Measurements from ENCODE around the gene KIAA1328.

DNA sequence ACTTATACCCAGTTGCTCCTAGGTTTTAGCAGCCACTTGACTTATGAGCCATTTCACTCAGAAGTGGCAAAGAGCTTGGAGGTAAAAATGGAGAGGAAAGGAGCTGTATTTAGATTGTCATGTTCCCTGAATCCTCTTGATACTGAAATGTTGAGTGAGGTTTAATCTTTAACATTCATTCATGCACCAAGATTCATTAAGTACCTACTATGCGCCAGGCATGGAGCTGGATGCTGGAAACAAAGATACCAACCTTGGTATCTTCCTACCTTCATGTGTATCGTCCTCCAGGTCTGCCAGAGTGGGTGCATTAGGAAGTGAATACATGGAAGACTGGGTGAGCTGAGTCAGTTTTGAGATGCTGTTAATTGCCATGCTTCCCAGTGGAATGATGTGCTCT, 23.8 kb upstream of the KIAA1328 start:
- TF ChIP-seq FOXM1 (IDR thresholded peaks at IDR 0.05; ENCODE audit: borderline replicate concordance, low read depth) (no peak), TCF12 (IDR thresholded peaks at IDR 0.05; ENCODE audit: low read depth) (no peak), MAX (IDR thresholded peaks at IDR 0.05) (no peak), RAD21 (IDR thresholded peaks at IDR 0.05; ENCODE audit: low read depth) (no peak), REST (IDR thresholded peaks at IDR 0.05; ENCODE audit: low read depth) (no peak)
